ENCODE measurements around the gene OLFM1. TPM values are rescaled to one million over a fixed set of nuclear protein-coding genes. Genes with fewer than 3 reads are reported as not detected.
"Not testable (repeated sequence)": the region's sequence is repeated elsewhere in the genome, so short reads cannot be mapped to it uniquely, and the experiment has no call there.

Gene OLFM1
- total RNA-seq, 1 donor from 2014 or later, result 5.3 TPM

GRCh38 chr9:135060461-135061116 is 26.9 kb upstream of the OLFM1 start:
- intact Hi-C loops (cut with micrococcal nuclease), result no loop called here

DNA sequence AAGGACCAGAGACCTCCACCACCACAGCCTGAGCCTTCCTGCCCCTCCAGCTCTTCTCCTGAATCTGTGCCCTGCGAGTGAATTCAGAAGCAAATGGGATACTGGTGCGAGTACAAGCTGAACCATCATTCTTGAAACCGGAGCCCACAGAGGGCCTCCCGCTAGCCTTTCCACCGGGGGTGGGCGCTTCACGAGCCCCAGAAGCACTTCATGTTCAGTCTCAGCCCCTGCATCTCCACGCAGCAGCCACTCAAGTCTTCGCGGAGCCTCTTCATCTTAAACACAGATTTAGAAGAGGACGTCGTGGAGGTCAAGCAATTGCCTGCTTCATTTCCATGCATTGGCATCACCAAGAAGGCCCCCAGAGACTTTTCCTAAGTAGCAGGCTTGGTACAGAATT is 26.0 kb upstream of the OLFM1 start:
- intact Hi-C loops (cut with micrococcal nuclease), result no loop called here

GRCh38 chr9:135062254-135062653 is 25.2 kb upstream of the OLFM1 start:
- intact Hi-C loops (cut with micrococcal nuclease), result no loop called here

DNA sequence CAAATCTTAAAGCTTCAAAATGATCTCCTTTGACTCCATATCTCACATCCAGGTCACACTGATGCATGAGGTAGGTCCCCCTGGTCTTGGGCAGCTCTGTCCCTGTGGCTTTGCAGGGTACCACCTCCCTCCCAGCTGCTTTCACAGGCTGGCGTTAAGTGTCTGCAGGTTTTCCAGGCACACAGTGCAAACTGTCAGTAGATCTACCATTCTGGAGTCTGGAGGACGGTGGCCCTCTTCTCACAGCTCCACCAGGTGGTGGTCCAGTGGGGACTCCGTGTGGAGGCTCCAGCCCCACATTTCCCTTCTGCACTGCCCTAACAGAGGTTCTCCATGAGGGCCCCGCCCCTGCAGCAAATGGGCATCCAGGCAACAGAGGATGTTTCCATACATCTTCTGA is 24.0 kb upstream of the OLFM1 start:
- intact Hi-C loops (cut with micrococcal nuclease), result not testable (repeated sequence)

DNA sequence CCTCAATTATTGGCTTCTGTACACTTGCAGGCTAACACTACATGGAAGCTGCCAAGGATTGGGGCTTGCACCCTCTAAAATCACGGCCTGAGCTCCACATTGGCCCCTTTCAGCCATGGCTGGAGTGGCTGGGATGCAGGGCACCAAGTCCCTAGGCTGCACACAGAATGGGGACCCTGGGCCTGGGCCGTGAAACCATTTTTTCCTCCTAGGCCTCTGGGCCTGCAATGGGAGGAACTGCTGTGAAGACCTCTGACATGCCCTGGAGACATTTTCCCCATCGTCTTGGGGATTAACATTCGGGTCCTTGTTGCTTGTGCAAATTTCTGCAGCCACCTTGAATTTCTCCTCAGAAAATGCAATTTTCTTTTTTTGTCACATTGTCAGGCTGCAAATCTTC is 23.6 kb upstream of the OLFM1 start:
- intact Hi-C loops (cut with micrococcal nuclease), result not testable (repeated sequence)

GRCh38 chr9:135065151-135065550 is 22.3 kb upstream of the OLFM1 start:
- intact Hi-C loops (cut with micrococcal nuclease), result no loop called here

DNA sequence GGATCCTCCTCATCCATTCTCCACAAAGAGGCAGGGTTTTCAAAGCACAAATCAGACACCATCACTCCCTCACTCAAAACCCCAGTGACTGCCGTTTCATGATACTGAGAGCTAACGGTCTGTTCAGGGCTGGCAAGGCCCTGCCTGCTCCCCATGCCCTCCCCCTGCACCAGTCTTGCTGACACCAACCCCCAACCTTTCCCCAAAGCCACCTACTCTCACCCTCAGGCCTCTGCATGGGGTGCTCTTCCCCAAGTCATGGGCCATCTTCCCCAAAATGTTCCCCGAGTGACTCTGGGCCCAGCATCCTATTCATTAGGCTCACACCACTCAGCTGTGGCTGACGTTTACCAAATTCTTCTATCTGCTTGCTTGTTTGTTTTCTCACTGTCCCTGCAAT is 21.7 kb upstream of the OLFM1 start:
- intact Hi-C loops (cut with micrococcal nuclease), result no loop called here

DNA sequence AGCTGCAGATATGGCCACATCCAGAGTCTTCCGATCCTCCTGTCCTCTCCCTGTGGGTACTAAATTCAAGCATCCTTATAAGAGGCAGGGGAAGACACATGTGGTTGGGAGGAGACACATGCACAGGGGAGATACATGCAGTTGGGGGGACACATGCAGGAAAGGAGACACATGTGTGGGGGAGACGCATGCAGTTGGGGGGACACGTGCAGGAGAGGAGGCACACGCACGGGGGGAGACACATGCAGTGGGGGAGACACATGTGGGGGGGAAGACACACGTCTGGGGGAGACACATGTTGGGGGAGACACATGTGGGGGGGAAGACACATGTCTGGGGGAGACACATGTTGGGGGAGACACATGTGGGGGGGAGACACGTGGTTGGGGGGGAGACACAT is 21.2 kb upstream of the OLFM1 start:
- intact Hi-C loops (cut with micrococcal nuclease), result no loop called here

DNA sequence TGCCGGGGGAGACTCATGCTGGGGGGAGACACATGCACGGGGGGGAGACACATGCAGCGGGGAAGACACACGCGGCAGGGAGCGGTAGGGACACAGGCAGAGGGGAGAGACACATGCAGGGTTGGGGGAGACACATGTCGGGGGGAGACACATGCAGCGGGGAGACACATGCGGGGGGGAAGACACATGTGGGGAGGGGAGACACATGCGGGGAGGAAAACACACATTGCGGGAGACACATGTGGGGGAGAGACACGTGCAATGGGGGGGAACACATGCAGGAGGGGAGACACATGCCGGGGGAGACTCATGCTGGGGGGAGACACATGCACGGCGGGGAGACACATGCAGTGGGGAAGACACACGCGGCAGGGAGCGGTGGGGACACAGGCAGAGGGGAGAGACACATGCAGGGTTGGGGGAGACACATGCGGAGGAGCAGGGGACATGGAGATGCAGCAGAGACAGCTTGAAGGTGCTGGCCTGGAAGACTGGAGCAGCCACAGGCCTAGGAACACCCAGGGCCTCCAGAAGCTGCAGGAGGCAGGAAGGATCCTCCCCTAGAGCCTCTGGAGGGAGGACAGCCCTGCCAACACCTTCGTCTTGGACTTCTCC is 20.3 kb upstream of the OLFM1 start:
- intact Hi-C loops (cut with micrococcal nuclease), result no loop called here

DNA sequence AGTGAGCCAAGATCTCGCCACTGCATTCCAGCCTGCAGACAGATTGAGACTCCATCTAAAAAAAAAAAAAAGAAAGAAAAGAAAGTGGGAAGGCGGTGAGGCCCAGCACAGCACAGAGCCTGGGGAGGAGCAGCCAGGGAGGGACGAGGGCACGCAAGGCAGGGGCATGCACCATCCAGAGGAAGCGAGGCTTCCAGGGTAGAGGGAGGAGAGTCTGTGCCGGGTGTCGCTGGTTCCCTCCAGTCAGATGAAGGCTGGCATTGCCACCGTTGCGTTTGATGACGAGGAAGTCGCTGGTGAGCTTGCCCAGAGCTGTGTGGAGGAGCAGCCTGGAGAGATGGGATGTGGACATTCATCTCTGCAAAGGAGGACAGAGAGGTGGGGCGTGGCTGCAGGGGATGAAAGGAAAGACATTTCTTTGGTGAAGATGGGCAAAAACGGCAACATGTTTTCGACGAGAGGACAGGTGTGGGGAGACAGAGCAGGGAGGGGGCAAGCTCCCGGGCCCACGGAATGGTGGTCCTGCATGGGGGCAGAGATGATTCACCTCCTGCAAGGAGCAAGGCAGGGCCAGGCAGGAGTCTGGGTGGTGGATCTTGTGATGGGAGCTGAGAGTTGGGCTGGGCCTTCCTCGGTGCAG is 18.6 kb upstream of the OLFM1 start:
- intact Hi-C loops (cut with micrococcal nuclease), result no loop called here

GRCh38 chr9:135069558-135070197 is 17.8 kb upstream of the OLFM1 start:
- intact Hi-C loops (cut with micrococcal nuclease), result no loop called here

DNA sequence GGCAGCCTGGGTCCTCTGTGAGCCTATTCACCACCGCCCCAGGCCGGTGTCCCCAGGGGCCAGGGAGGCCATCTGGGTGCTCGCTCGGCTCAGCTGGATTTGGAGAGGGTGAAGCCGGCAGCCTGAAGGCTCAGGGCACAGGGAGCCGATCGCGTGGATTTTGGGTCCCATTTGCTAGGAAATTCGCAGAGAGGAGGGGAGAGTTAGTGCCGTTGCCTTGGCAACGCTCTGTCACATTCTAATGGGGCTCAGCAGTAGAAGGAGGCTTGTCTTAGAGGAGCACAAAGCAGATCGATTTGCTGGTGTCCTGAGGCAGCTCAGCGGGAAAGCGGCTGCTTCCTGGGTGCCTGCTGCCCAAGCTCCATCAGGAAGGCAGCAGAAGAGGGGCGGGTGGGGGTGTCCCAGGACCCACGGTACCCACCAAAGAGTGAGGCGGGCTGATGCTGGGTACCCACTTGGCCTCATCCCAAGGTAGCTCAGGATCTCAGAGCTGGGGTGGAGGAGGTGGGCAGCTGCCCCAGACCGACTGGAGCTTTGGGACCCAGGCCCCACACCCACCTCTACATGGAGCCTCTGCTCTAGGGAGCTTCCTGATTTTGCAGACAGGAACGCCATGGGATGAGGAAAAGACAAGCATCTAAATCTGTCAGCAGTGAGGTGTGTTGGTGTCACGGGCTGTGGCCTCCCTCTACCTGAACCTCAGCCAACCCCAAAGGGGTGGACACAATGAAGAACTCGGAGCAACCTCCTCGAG is 17.1 kb upstream of the OLFM1 start:
- intact Hi-C loops (cut with micrococcal nuclease), result no loop called here

DNA sequence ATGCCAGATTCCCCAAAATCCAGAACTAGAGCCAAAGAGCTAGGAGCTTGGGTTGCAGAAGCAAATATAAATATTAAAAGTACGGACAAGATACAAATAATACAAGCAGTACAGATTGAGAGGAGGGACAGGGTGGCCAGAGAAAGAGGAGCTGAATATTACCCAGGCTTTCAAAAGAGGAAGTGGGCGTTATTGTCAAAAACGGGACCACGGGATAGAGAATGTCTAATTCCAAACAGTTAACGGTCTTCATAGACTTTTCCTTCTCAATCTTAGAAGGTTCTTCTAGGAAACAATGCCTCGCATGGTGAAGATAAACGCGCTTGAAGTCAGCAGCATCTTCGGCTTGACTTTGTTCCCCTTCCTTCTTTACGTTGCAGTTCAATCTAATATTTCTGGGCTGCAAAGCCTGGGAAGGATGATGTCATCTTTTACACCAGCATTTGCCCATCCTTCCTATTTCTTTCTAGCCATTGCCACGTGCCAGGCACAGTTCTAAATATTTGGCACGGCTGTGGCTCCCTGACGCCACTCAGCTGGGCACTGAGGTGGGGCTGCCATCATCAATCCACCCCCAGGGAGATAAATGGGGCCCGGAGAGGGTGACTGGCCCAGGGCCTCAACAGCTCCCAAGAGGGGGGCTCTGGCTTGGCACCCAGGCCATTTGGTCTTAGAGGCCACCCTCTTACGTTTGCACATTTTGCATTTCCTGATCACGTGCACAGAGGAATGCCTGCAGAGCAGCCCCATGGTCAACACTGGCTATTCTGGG is 16.3 kb upstream of the OLFM1 start:
- intact Hi-C loops (cut with micrococcal nuclease), result no loop called here

- intact Hi-C loops (cut with micrococcal nuclease), result no loop called here
Observed at GRCh38 chr9:135073081-135073740, 14.3 kb upstream of the OLFM1 start.

GRCh38 chr9:135073741-135074305 is 13.6 kb upstream of the OLFM1 start:
- intact Hi-C loops (cut with micrococcal nuclease), result no loop called here

DNA sequence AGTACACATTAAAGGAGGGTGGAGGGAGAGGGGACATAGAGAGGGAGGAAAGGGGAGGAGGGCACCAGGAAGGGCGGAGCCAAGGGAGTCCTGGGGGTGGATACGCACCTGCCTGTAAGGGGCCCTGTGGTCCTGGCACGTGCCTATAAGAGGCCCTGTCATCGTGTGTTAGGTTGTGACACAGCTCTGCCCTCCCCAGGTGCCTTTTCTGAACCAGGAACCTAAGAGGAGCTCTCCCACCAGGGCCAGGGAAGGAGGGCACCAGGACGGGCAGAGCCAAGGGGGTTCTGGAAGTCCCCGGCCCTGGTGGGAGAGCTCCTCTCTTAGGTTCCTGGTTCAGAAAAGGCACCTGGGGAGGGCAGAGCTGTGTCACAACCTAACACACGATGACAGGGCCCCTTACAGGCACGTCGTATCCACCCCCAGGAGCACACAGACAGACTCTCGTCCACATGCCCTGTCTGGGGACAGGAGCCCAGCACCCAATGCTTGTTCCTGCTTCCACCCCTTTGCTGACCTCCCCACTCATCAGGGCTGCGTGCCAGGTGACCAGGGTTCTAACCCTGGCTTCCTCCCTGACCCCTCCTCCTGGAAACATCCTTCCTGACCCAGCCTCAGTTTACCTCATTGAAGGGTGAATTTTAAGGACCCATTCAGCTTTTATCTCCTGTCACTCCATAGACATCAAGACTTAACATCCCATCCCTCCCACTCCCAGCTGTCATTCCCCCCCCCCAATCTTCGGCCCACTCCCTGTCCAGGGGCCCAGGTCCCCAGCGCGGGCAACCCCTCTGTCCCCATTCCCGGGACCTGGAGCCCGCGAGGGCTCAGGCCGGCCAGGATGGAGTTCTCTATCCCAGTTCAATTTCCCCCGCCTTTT is 12.9 kb upstream of the OLFM1 start:
- intact Hi-C loops (cut with micrococcal nuclease), result no loop called here

- intact Hi-C loops (cut with micrococcal nuclease), result no loop called here
Observed at GRCh38 chr9:135075234-135076142, 12.0 kb upstream of the OLFM1 start.

Data from T-helper 1 cell treated with Interleukin-12 subunit alpha and Interleukin-12 subunit beta and Interleukin-4 antibody, amounts not matched to agents 30 ng/mL and 1 ng/mL, for 36 hours (primary cell).